ENCODE results near the gene CEBPG.

Gene CEBPG

DNA sequence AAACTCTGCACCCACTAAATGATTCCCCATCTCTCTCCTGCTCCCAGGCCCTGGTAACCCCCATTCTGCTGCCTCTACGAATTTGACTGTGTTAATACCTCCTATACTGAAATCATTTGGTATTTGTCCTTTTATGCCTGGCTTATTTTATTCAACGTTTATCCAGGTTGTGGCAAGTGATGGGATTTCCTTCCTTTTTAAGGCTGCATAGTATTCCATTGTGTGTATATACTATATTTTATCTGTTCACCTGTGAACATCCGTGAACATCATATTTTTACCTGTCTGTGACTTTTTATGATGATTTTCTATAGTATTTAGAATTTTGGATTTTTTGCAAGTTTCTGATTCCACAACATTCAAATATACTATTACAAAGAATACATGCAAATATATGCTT lies 13.9 kb upstream of the CEBPG start:
- H3K4me3 ChIP-seq (ENCODE audit: low read depth, low read length), result no peak overlapping the region

DNA sequence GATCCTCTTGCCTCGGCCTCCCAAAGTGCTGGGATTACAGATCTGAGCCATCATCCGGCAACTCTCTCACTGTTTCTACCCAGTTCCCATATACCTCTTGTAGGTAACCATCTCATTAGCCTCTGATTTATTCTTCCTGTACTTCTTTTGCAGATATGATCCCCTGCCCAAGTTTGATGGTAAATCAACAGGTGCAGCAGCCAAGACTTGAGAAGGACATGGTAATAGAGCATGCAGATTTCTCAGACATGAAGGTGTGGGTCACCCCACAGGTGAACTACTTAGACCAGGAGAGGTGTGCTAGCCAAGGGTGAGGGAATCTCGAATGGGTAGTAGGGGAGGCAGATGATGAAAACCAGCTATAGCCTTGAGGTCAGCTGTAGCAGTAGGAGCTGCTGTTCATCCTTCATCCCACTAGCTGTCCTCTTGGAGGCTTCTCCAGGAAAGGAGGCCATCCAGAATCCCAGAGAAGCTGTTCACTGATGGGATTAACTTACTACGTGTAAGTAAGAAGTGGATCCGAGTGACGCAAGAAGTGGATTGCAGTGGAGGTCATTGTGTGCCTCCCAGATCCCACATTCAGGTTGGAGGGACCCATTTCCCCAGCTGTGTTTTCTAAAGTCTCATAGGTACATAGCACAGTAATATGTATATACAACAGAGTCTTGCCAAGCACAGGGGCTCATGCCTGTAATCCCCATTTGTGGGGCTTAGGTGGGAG lies 10.8 kb upstream of the CEBPG start:
- H3K4me3 ChIP-seq (ENCODE audit: low read depth, low read length), result no peak overlapping the region
- DNase-seq (ENCODE audit: low read depth), result no peak
- TF ChIP-seq, protein P1, sequence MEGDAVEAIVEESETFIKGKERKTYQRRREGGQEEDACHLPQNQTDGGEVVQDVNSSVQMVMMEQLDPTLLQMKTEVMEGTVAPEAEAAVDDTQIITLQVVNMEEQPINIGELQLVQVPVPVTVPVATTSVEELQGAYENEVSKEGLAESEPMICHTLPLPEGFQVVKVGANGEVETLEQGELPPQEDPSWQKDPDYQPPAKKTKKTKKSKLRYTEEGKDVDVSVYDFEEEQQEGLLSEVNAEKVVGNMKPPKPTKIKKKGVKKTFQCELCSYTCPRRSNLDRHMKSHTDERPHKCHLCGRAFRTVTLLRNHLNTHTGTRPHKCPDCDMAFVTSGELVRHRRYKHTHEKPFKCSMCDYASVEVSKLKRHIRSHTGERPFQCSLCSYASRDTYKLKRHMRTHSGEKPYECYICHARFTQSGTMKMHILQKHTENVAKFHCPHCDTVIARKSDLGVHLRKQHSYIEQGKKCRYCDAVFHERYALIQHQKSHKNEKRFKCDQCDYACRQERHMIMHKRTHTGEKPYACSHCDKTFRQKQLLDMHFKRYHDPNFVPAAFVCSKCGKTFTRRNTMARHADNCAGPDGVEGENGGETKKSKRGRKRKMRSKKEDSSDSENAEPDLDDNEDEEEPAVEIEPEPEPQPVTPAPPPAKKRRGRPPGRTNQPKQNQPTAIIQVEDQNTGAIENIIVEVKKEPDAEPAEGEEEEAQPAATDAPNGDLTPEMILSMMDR (IDR thresholded peaks at IDR 0.05; ENCODE audit: control insufficient read depth, extremely low read depth, insufficient read depth), result no peak

More for the DNA sequence above, 13.9 kb upstream of the CEBPG start:
- DNase-seq (ENCODE audit: low read depth), result no peak
- TF ChIP-seq, protein P1 (IDR thresholded peaks at IDR 0.05; ENCODE audit: control insufficient read depth, extremely low read depth, insufficient read depth), result no peak

DNA sequence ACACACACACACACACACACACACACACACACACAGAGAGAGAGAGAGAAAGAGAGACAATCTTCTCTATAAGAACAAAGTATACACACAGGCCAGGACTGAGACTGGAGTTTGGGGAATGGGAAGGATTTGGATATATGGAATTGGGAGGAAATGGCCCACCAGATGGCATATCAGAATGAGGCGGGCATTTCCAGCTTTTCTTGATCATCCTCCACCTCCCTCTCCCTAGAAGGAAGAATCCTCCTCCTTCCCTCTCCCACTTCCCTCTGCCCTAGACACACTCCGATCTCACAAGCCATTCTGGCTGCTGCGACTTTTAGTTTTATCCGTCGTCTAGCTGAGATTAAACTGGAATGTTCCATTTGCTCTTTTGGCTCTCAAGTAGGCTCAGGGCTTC lies 10.0 kb upstream of the CEBPG start:
- H3K4me3 ChIP-seq (ENCODE audit: low read depth, low read length), result no peak overlapping the region
- DNase-seq (ENCODE audit: low read depth), result no peak
- TF ChIP-seq, protein P1 (IDR thresholded peaks at IDR 0.05; ENCODE audit: control insufficient read depth, extremely low read depth, insufficient read depth), result no peak

DNA sequence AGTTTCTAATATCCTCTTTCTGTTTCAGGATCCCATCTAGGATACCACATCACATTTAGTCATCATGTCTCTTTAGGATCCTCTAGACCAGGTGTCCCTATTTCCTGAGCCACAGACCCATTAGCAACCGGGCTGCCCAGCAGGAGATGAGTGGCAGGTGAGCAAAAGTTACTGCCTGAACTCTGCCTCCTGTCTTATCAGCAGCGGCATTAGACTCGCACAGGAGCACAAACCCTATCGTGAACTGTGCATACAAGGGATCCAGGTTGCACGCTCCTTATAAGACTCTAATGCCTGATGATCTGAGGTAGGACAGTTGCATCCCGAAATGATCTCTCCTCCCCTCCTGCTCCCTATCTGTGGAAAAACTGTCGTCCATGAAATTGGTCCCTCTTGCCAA lies 7.8 kb upstream of the CEBPG start:
- no peak overlapping the region for H3K4me3 ChIP-seq (ENCODE audit: low read depth, low read length)
- DNase-seq (ENCODE audit: low read depth), result no peak
- TF ChIP-seq, protein P1 (IDR thresholded peaks at IDR 0.05; ENCODE audit: control insufficient read depth, extremely low read depth, insufficient read depth), result no peak

DNA sequence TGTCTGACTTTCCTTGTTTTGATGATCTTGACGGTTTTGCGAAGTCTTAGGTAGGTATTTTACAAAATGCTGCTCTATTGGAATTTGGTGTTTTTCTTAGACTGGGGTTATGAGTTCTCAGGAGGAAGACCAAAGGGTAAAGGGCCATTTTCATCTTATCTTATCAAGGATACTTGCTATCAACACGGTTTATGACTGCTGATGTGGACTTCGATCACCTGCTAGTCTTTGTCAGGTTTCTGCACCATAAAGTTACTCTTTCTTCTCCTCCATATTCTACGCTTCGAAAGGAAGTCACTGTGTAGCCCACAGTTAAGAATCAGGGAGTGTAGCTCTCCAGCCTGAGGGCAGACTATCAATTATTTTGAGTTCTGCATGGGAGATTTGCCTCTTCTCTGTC lies 7.4 kb upstream of the CEBPG start:
- no peak for DNase-seq (ENCODE audit: low read depth)
- TF ChIP-seq, protein P1 (IDR thresholded peaks at IDR 0.05; ENCODE audit: control insufficient read depth, extremely low read depth, insufficient read depth), result no peak
- H3K4me3 ChIP-seq (ENCODE audit: low read depth, low read length), result no peak overlapping the region

DNA sequence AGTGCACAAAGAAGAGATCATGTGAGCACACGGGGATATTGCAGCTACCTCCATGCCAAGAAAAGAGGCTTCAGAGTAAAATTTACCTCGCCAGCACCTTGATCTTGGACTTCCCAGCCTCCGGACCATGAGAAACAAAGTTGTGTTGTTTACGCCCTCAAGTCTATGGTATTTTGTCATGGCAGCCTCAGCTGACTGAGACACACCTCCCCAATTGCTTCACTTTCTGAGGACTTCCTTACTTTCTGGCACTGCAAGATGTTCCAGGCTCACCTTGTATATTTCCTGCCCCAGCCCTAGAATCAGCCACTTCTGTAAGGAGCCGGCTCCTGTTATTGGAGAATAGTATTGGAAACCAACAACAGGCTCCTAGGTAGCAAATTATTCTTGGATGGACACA lies 6.6 kb upstream of the CEBPG start:
- TF ChIP-seq, protein P1 (IDR thresholded peaks at IDR 0.05; ENCODE audit: control insufficient read depth, extremely low read depth, insufficient read depth), result no peak
- DNase-seq (ENCODE audit: low read depth), result no peak
- H3K4me3 ChIP-seq (ENCODE audit: low read depth, low read length), result no peak overlapping the region
